IPS-11a (cell line): ENCODE results near the gene QRICH1.

Experiments used
- H3K4me3 ChIP-seq: one replicate; pipeline ENCODE4 v1.5.1; 2013; ENCODE audit warnings: low read depth, low read length, control low read depth

Gene QRICH1

DNA sequence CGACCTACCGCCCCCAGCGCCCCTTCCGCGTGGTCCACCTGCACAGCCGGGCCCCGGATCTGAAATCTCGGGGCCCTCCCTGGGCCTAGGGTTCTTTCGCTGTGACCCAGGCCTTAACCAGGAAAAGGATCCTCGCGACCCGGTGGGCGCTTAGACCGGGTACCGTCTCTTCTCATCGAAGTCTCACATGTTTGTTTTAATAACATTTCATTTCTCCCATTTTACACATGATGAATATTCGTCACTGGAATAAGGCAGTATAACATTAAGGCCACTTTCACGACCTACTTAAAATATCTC, 75.2 kb downstream of the QRICH1 start:
- H3K4me3 ChIP-seq: peak overlapping the region; percentile 82

DNA sequence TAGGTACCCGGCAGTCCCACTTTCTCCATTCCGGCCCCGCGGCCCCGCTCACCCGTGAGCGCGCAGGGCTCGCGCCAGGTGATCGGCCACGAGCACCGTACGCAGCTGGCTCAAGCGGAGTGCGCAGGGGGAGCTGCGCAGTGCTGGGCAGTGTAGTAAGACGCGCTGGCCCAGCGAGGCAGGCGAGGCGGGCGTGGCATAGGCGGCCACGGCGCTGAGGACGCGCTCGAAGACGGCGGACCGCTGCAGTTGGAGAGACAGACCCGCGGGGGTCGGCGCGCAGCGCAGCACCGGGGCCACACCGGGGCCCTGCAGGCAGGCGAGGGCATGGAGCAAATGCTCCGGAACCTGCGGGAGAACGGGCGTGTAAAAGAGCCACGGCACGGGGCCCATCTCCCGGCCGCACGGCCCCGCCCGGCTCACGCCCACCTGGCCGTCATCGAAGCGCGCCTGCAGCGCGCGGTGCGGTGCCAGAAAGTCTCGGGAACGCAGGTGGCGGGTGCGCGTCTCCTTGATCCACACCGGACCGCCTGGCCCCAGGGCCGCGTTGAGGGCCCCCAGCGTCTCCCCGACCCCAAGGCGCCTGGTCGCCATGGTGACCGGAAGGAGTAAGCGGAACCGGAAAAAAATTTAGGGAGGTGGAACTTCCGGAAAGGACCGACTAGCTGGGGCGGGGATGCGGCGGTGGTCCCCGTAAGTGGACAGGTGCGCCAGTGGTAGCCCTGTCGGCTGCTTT, 75.7 kb downstream of the QRICH1 start, which contains the start of gene DALRD3:
Gene DALRD3 (minus strand): TSS at position 610 of the 736 bp plus-strand sequence. CDS start 16 bp downstream, at position 594.
- H3K4me3 ChIP-seq: peak within 1 kb of the TSS; percentile 82

DNA sequence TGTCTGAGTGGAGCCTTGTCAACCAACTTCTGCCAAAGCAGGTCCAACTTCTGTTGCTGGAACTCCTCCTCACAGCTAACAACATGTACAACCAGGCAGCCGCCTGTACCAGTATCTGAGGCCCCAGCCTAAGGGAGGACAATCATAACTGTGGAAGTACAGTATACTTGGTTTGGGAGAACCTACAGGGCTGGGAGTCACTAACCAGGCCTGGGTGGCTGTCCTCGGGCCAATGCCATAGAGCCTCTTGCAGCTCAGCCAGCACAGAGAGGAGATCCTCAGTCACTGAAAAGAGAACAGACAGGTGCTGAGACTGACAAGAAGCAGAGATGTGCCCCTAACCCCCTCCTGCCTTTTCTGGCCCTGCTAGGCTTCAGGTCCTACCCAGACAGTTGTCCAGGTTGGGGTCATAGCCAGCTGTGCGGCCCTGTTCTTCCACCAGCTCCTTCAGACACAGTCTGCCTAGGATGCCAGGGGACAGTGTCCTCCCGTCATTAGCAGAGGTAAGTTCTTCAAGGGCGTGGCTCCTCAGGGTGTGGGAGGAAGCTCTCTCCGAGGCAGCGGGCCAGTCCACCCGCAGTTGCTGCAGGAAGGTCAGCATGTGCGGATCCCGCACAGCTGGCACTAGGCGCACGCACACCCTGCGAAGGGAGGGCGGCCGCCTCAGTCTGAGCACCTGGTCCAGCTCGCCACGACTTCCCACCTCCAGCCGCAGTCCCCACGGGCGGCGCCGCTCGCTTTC, 76.5 kb downstream of the QRICH1 start:
- peak overlapping the region; percentile 82 for H3K4me3 ChIP-seq

DNA sequence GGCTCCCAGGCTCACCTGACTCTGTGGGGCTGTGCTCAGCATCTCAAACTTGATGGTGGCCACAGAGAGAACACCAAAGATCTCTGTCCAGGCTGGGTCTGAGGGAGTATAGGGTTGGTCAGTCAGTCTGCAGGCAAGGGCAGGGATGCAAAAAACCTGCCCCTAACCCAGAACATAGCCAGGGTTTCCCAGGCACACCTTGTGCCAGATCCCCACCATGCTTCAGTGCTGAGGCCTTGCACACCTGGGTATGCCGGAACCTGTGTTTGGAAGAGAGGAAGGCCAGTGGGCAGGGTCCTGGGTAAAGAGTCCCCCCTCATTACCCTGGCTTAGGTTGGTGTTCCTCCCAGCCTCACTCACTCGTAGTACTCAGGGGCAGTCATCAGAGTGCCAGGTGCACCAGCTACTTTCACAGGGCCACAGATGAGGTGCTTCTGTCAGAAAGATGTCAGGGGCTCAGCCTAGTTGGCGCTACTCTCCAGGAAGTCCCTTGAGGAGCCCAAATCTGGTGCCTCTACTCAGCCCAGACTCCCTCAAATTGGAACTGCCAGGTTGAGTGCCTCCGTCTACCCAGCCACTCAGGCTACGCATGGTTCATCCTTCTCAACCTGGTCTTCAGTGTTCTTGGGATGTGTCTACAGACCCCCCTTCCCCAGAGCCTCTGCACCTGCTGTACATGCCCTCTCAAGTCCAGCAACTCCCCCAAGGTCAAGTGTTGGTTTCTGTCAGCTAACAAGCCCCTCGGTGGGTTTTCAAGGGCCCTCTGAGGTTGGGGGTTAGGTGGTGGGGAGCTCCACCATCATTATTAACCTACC, 77.2 kb downstream of the QRICH1 start:
- H3K4me3 ChIP-seq: no peak overlapping the region

DNA sequence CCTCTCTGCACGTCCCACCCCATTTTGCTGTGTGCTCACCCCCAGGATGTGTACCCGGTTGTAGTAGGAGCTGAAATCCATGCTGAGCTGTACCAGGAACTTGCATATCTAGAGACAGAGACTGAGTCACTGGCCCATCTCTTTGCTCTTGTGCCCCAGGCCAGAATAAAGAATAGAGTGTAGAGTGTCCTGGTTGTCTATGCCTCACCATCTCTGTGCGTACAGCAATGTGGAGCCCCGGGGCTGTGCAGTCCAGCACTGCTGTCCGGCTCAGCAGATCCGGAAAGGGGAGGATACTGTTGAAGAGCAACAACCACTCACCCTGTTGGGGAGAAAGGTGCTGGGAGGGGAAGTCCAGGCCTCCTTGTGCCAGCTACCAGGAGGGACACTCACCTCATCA, 78.1 kb downstream of the QRICH1 start:
- H3K4me3 ChIP-seq: no peak overlapping the region

DNA sequence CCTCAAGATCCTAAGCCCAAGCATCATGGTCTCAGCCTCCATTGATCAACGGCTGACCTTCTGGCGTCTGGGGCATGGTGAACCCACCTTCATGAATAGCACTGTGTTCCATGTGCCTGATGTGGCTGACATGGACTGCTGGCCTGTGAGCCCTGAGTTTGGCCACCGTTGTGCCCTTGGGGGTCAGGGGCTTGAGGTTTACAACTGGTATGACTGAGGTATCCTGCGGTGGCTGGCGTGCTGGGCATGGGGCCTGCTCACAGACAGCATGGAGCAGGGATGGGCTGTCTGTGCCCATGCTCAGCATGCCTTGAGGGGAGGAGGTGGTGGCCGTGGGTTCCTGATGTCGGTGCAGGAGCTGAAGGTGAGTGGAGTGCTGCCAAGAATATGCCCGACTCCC, 78.8 kb downstream of the QRICH1 start:
- no peak overlapping the region for H3K4me3 ChIP-seq

DNA sequence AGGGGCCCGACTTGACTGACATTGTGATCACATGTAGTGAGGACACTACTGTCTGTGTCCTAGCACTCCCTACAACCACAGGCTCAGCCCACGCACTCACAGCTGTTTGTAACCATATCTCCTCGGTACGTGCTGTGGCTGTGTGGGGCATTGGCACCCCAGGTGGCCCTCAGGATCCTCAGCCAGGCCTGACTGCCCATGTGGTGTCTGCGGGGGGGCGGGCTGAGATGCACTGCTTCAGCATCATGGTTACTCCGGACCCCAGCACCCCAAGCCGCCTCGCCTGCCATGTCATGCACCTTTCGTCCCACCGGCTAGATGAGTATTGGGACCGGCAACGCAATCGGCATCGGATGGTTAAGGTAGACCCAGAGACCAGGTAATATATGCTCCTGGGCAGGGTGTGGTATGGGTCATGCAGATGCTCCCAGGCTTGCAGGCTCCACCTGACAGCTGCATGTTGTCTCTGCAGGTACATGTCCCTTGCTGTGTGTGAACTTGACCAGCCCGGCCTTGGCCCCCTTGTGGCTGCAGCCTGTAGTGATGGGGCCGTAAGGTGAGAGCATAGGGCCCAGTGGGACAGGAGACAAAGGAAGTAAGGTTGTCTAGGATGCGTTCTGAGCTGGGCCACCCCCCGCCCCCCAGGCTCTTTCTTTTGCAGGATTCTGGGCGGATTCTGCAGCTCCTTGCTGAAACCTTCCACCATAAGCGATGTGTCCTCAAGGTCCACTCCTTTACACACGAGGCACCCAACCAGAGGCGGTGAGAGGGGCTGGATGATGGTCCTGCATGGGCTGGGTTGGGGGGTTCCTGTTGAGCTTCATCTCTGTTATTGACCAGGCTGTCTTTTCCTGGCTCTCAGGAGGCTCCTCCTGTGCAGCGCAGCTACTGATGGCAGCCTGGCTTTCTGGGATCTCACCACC, 79.9 kb downstream of the QRICH1 start:
- no peak overlapping the region for H3K4me3 ChIP-seq

DNA sequence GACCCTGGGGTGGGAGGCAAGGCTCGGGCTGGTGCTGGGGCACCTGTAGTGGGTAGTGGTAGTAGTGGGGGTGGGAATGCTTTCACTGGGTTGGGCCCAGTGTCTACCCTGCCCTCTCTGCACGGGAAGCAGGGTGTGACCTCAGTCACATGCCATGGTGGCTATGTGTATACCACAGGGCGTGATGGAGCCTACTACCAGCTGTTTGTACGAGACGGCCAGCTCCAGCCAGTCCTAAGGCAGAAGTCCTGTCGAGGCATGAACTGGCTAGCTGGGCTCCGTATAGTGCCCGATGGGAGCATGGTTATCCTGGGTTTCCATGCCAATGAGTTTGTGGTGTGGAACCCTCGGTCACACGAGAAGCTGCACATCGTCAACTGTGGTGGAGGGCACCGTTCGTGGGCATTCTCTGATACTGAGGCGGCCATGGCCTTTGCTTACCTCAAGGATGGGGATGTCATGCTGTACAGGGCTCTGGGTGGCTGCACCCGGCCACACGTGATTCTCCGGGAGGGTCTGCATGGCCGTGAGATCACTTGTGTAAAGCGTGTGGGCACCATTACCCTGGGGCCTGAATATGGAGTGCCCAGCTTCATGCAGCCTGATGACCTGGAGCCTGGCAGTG, 80.6 kb downstream of the QRICH1 start:
- H3K4me3 ChIP-seq: no peak overlapping the region

DNA sequence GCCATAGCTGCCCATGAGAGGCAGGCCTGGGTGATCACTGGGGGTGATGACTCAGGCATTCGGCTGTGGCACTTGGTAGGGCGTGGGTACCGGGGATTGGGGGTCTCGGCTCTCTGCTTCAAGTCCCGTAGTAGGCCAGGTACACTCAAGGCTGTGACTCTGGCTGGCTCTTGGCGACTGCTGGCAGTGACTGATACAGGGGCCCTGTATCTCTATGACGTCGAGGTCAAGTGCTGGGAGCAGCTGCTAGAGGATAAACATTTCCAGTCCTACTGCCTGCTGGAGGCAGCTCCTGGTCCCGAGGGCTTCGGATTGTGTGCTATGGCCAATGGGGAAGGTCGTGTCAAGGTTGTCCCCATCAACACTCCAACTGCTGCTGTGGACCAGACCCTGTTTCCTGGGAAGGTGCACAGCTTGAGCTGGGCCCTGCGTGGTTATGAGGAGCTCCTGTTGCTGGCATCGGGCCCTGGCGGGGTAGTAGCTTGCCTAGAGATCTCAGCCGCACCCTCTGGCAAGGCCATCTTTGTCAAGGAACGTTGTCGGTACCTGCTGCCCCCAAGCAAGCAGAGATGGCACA, 81.3 kb downstream of the QRICH1 start:
- H3K4me3 ChIP-seq: no peak overlapping the region

DNA sequence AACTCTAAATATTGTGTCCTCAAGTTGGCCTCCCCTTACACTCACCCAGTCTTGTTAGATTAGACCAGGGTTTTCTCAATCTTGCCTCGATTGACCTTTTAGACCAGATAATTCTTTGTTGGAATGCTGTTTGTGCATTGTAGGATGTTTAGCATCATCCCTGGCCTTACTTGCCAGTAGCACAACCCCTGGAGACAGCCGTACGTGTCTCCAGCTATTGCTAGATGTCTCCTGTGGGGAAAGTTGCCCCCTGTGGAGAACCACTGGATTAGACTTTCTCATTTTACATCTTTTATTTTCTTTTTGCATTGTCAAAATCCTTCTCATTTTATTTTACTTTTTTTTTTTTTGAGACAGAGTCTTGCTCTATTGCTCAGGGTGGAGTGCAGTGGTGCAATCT, 84.5 kb downstream of the QRICH1 start:
- H3K4me3 ChIP-seq: no peak overlapping the region

DNA sequence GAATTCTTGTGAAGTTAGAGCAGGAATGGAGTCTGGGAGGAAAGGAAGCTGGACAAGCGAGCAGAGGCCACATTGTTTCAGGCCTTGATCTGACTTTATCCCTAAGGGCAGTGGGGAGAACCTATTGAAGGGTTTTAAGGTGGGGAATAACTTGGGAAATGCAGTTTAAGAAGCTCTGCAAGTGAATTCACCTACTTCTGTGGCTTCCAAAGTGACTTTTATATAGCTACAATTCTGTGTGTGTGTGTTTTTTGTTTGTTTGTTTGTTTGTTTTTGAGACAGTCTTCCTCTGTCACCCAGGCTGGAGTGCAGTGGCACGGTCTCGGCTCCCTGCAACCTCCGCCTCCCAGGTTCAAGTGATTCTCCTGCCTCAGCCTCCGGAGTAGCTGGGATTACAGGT, 85.2 kb downstream of the QRICH1 start:
- H3K4me3 ChIP-seq: peak overlapping the region; percentile 52

DNA sequence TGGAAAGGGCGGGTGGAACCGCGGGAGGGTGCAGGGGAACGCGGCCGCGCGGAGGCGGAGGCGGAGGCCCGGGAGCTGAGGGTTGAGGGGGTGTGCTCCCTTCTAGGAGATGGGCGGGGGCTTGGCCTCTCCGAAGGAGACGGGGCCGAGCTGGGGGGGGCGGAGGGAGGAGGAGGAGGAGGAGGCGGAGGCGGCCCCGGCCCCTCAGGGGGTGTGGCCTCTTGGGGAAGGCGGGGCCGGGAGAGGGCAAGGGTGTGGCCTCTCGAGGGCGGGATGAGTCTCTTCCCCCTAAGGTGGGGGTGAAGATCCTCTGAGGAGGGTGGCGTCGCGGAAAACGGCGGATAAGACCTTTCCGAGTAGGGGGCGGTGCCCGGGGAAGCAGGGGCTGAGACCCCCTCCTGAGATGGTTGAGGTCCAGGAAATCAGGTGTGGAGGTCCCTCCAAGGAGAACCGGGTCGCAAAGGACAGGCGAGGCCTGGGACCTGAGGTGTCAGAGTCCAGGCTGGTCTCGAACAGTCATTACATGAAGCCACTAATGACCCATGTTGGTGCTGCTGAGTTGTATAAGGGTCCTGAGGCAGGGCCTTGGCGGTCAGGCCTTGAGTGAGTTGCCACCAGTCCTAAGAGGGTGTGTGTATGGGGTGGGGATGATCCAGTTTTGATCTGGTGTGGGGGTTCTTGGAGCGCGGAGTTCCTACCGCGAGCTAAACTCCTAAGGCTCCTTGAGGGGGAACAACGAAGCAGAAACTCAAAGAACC, 85.9 kb downstream of the QRICH1 start:
- peak overlapping the region; percentile 94 for H3K4me3 ChIP-seq

DNA sequence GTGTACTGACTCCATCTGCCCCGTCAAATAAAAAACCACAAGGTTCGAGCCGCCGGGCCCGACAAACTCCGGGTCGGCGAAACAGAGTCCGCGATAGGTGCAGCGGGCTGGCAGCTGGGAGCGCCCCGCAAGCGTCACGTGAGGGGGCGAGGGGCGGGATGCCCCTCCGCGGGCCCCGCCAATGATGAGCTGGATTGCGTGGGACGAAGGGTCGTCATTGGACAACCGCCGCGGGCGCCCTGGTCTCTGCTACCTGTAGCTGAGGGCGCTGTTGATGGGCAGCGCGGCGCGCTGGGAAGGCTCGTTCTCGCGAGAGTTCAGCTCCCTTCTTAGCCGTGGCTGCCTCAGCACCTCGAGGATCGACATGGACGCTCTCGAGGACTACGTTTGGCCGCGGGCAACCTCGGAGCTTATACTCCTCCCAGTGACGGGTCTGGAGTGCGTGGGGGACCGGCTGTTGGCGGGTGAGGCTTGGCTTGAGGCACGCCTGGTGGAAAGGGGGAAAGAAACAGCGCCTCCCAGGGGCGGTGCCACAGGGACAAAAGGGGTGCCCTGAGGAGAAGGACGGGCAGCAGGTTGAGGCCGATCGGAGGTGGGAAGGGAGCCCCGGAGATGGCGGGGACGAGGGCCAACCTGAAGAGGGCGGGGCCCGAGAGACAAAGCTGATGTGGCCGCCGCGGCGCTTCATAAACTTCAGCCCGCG, 86.7 kb downstream of the QRICH1 start, which contains the start of gene WDR6:
Gene WDR6 (plus strand): TSS at position 324 of the 703 bp plus-strand sequence. CDS start 41 bp downstream, at position 365.
- H3K4me3 ChIP-seq: peak within 1 kb of the TSS; percentile 94

DNA sequence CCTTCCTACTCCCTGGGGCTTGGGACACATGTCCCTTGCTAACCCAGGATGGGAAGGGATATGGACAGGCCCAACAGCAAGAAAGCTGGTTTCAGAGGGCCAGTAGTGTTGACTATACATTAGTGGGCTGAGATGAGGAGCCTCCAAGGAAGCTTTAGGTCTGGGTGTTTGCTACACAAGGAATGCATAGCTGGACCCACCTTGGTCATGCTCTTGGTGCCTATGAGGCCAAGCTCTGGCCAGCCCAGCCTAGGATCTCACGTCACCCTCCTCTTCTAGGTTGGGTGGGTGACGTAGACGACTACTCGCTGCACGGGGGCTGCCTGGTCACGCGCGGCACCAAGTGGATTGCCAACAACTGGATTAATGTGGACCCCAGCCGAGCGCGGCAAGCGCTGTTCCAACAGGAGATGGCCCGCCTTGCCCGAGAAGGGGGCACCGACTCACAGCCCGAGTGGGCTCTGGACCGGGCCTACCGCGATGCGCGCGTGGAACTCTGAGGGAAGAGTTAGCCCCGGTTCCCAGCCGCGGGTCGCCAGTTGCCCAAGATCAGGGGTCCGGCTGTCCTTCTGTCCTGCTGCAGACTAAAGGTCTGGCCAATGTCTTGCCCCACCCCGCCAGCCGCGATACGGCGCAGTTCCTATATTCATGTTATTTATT, 87.3 kb downstream of the QRICH1 start:
- peak overlapping the region; percentile 94 for H3K4me3 ChIP-seq

DNA sequence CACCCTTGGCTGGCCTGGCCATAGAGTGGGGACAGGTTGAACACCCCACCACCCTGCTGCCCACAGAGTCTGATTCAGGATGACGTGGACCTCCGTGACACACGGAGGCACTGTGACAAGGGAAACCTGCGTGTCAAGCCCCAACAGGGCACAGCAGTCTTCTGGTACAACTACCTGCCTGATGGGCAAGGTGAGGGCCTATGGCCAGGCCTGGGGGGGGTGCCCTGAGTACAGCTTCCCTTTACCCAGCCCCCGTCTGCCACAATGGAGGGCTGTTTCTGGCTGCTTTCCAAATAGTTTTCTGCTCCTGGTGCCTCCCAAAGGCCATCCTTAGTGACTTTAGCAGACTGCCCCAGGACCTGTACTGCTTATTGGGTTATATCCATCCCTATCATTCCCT, 87.9 kb downstream of the QRICH1 start:
- no peak overlapping the region for H3K4me3 ChIP-seq

DNA sequence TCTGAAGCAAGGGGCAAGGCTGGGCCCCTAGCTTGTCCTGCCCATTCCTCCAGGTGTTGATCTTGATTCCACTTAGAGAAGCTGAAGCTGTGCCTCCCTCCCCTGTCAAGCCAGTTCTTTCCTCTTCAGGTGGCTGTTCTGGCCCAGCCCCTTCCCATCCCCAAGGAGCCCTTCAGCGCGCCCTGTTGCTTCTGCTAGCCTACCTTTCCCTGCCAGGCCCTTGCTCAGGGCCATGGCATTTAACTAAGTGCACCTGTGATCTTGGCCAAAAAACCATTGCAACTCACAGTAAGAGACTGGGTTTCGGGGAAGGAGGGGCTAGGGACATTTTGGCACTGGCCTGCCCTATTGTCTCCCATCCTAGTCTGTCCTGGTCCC, 88.6 kb downstream of the QRICH1 start:
- H3K4me3 ChIP-seq: no peak overlapping the region

DNA sequence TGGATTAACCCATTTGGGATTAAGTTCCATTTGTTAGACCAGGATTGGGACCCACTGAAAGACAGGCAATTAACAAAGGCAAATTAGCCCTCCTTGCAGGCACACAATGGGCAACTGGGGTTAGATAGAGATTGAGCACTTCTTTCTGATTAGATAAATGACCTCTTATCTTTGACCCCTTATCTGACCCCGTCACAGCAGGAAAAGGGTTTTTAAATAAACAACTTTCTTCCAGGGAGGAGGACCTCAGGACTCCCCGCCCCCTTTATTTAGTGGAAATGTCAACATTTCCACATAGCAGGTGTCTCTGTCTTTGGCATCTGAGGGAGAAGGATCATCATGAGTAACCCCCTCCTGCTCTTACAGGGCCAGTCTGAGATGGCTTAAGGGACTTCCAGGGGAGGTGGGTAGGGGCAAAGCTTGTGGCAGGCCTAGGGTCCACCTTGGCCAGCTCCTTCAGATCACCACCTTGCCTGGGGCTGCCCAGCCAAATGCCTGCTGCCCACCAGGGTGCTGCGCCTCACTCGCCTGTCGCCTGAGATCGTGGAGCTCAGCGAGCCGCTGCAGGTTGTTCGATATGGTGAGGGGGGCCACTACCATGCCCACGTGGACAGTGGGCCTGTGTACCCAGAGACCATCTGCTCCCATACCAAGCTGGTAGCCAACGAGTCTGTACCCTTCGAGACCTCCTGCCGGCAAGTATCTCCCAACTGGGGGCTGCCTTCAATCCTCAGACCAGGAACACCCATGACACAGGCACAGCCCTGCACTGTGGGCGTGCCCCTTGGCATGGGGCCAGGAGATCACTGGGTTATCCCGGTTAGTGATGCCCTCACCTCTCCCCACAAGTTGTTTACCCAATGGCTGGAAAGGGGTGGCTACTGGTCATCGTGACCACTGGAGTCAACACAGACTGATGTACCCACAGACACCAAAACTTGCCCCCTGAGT, 89.2 kb downstream of the QRICH1 start:
- no peak overlapping the region for H3K4me3 ChIP-seq
